ENCODE data around the gene RAB3A.

- TF ChIP-seq CTCF (IDR thresholded peaks at IDR 0.05): no peak
- no peak for TF ChIP-seq POLR2A (IDR thresholded peaks at IDR 0.05)
These were observed 41.5 kb upstream of the RAB3A start for GRCh38 chr19:18245297-18245696.

All from esophagus squamous epithelium (tissue), 4 donors.